ENCODE results near the gene VPS26A.

- TF ChIP-seq CTCF (IDR thresholded peaks at IDR 0.05) (no peak), POLR2A (IDR thresholded peaks at IDR 0.05; ENCODE audit: low read depth) (no peak), POLR2AphosphoS5 (IDR thresholded peaks at IDR 0.05) (no peak)
These were observed 32.8 kb upstream of the VPS26A start for GRCh38 chr10:69091143-69091651.

Data from esophagus muscularis mucosa (tissue), 3 donors.